GM19035 (cell line): ENCODE data around the gene TBC1D19.
"Not testable (repeated sequence)": the region's sequence is repeated elsewhere in the genome, so short reads cannot be mapped to it uniquely, and the experiment has no call there.

Experiments used
- ATAC-seq: cut with Tn5 transposase; IDR thresholded peaks from one replicate; pipeline ENCODE4 v1.9.1; 2021; ENCODE audit not compliant: unreplicated experiment

Gene TBC1D19

GRCh38 chr4:26596843-26597242 is 13.0 kb downstream of the TBC1D19 start:
- ATAC-seq: no peak

- no peak for ATAC-seq
These were observed 17.3 kb downstream of the TBC1D19 start for GRCh38 chr4:26601204-26601603.

- no peak for ATAC-seq
These were observed 23.9 kb downstream of the TBC1D19 start for GRCh38 chr4:26607776-26608175.

DNA sequence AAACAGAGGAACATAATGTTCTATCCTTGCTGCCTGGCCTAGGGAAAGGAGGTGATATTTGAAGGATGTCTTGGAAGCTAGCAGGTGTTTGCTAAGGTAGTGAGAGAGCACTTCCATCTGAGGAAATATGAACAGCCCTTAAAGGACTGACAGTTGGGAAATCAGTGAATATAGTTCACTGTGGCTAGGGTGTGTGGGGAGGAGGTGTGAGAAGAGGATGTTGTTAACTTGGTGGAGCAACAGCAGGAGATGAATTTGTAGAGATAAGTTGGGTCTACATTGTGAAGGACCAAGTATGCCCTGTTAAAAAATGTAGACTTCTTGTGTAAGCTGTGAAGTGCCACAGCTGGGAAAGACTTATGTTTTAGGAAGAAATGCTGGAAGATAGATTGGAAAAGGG is 25.5 kb downstream of the TBC1D19 start:
- no peak for ATAC-seq

DNA sequence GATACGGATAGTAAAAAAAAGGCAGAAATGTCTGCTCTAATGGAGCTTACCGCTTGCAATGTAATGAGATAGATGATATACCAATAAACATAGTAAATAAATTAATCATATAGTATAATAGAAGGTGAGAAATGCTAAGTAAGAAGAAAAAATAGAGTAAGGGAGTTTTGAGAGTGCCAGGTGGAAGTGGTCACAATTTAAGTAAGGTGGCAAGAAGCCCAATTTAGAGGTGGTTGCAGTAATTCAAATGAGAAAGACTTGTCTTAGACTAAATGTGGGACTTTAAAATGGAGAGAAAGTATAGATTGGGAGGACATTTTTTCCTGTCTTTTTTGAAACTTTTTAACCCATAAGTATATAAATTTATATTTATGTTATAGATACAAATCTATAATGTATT is 26.0 kb downstream of the TBC1D19 start:
- ATAC-seq: no peak

GRCh38 chr4:26611372-26611771 is 27.5 kb downstream of the TBC1D19 start:
- no peak for ATAC-seq

DNA sequence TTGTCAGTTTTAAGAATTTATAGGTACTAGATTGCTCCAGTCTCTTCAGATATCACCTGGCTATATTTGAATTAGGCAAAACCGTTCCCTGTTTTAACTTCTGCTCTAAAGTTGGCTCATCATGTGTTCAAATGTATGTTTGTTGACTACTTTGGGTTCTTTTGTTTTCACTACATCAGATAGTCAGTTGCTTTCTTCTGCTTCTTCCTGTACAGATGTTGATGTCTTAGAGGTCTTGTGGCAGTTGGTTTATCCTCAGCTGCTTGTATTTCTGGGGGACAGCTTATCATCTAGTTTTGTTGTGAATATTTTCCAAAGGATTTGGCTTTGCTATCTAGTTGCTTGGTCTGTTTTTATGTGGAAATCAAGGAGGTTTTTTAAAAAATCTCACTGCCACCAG is 28.0 kb downstream of the TBC1D19 start:
- ATAC-seq: no peak

- no peak for ATAC-seq
These were observed 29.4 kb downstream of the TBC1D19 start for GRCh38 chr4:26613237-26613636.

DNA sequence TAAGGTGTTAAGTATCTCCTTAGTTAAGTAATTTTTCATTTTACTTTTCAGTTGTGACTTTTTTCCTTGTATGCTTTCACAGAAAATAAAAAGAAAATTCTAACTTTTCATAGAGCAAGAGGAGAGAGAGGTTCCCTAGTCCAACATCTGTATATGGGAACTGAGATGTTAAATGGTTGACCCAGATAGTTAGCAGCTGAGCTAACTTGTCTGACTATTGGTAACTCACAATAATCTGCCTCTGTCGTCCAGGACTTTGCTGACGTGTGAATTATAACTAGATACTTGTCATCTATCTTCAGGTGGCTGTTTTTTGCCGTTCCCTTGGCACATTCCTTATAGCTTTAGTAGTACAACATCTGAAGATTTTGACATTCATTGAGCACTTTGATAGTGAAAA is 29.9 kb downstream of the TBC1D19 start:
- ATAC-seq: no peak

DNA sequence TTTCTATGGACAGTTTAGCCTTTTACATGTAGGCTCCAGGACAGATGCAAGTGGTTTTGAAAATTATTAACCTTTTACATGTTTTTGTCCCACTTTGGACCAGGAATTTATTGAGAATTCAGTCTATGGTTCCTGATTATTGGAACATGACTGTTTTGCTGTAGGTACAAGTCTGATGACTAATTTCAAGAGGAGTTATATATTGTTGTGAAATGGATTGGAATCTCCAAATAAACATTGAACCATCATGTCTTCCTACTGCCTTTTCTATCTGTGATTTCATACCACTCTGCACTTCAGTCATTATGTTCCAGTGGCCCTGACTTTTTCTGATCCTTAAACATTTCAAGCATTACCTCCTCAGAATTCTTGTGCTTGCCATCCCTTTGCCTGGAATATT is 35.9 kb downstream of the TBC1D19 start:
- no peak for ATAC-seq

DNA sequence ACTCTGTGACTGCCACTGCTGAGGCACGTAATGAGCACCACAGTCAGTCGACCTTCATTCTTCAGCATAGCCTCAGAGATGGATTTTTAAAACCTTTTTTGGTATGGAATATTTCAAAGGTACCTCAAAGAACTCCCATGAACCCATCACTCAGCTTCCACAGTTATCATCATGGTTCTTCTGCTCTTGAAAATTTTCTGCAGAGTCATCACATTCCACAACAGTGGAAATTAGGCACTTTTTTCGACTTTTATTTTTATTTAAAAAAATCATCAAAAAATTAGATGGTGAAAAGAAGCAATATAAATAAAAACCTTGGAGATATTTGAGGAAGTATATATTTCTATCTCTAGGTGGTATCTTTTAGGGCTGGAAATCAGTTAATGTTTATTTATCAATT is 37.5 kb downstream of the TBC1D19 start:
- no peak for ATAC-seq

- ATAC-seq: no peak
These were observed 39.0 kb downstream of the TBC1D19 start for GRCh38 chr4:26622913-26623312.

- ATAC-seq: not testable (repeated sequence)
These were observed 42.8 kb downstream of the TBC1D19 start for GRCh38 chr4:26626658-26627057.

- no peak for ATAC-seq
These were observed 49.0 kb downstream of the TBC1D19 start for GRCh38 chr4:26632916-26633315.

- ATAC-seq: no peak
These were observed 50.4 kb downstream of the TBC1D19 start for GRCh38 chr4:26634237-26634636.

- ATAC-seq: no peak
These were observed 52.6 kb downstream of the TBC1D19 start for GRCh38 chr4:26636458-26636857.

DNA sequence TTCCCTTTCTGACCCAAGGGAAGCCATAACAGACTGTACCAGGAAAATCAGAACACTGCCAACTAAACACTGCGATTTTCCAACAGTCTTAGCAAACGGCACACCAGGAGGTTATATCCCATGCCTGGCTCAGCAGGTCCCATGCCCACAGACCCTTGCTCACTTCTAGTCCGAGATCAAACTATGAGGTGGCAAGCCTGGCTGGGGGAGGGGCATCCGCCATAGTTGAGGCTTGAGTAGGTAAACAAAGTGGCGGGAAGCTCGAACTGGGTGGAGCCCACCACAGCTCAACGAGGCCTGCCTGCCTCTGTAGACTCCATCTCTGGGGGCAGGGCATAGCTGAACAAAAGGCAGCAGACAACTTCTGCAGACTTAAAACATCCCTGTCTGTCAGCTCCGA is 56.8 kb downstream of the TBC1D19 start:
- not testable (repeated sequence) for ATAC-seq

GRCh38 chr4:26647523-26648224 is 63.8 kb downstream of the TBC1D19 start:
- ATAC-seq: no peak

DNA sequence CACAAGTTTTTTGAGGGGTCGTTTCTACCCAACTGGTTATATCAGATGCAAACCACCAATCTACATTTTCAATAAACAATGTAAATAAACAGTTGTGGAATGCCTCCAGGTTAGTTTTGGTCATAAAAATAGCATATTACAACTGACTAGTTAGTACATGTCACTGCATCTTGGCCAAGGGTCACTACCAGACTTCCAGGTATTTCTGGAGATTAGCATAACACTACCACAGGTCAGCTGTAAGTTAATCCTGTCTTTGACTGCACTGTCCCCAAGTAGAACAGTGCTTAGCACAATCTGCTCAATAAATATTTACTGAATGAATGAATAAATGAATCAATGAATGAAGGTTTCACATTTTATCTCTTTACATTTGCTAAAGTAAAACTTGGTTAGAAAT is 64.4 kb downstream of the TBC1D19 start:
- ATAC-seq: no peak

GRCh38 chr4:26660261-26660660 is 76.4 kb downstream of the TBC1D19 start:
- ATAC-seq: no peak

- no peak for ATAC-seq
These were observed 80.0 kb downstream of the TBC1D19 start for GRCh38 chr4:26663888-26664287.

- no peak for ATAC-seq
These were observed 87.1 kb downstream of the TBC1D19 start for GRCh38 chr4:26670903-26671537.
